A549 (cell line): ENCODE results near the gene GTF2IRD1. TPM values are rescaled to one million over a fixed set of nuclear protein-coding genes. Genes with fewer than 3 reads are reported as not detected.

Source experiments
- ATAC-seq, 2 experiments: fragments of 200-7000 bp in 1 of 2; fragments of >200 bp in 1 of 2; cut with Nextera tagmentation in 1 of 2; cut with Tn5 transposase in 1 of 2; 3 replicates each; pipeline versions ENCODE4 v1.8.0 to v1.9.1; 2018 to 2020; ENCODE audit warnings: mild to moderate bottlenecking in 1 of 2, moderate library complexity in 1 of 2
- CTCF ChIA-PET: fragments of 300-600 bp; sonication (Branson Sonifier 250); formaldehyde crosslinking; extraction: SDS; loops from one replicate; lab custom pipeline; 2021; ENCODE audit warnings: antibody characterized with exemption, inconsistent platforms; lab: Yijun Ruan, JAX
- POLR2A ChIA-PET: fragments of 350-600 bp; formaldehyde crosslinking; extraction: SDS; loops from one replicate; lab custom pipeline; 2021; ENCODE audit warnings: antibody characterized with exemption, inconsistent platforms; lab: Yijun Ruan, JAX
- DNase-seq, 2 experiments: peaks; one replicate each; pipeline versions ENCODE4 v3.0.0 to v3.0.0-alpha.2; 2011 to 2016; ENCODE audit warnings: low read depth in 1 of 2, low spot score in 1 of 2
- FAIRE-seq: peaks from 2 replicates; lab custom pipeline; 2011; peaks lifted over from hg19 to GRCh38; lab: Jason Lieb, UNC
- H3K27ac ChIP-seq, 2 experiments: fragments of >200 bp; sonication (Bioruptor Twin); formaldehyde crosslinking; 3 replicates each; pipeline ENCODE4 v1.5.1; 2016 to 2017
- H3K4me1 ChIP-seq: fragments of >200 bp; sonication (Bioruptor Twin); formaldehyde crosslinking; 3 replicates; pipeline ENCODE4 v1.6.1; 2016
- H3K4me2 ChIP-seq: fragments of >200 bp; sonication (Bioruptor Twin); formaldehyde crosslinking; 3 replicates; pipeline ENCODE4 v1.6.1; 2016
- H3K4me3 ChIP-seq: fragments of >200 bp; sonication (Bioruptor Twin); formaldehyde crosslinking; 3 replicates; pipeline ENCODE4 v1.5.1; 2016
- H3K9me3 ChIP-seq: fragments of >200 bp; sonication (Bioruptor Twin); formaldehyde crosslinking; 3 replicates; pipeline ENCODE4 v1.6.1; 2016
- BHLHE40 ChIP-seq: IDR thresholded peaks from 2 replicates; pipeline ENCODE4 v1.6.1; 2012; ENCODE audit warnings: low read depth, low read length, inconsistent platforms
- CBX2 ChIP-seq: fragments of 200-600 bp; sonication (generic); IDR thresholded peaks from 2 replicates; pipeline ENCODE4 v1.6.1; 2016; ENCODE audit warnings: low read depth, mild to moderate bottlenecking, borderline replicate concordance
- CBX8 ChIP-seq: fragments of 200-600 bp; sonication (generic); IDR thresholded peaks from 2 replicates; pipeline ENCODE4 v1.6.1; 2016
- CHD2 ChIP-seq: fragments of 150-350 bp; IDR thresholded peaks from 2 replicates; pipeline ENCODE4 v1.6.1; 2014; ENCODE audit warnings: low read length; ENCODE audit not compliant: partially characterized antibody
- EP300 ChIP-seq, 2 experiments: fragments of >200 bp; sonication (Bioruptor Twin); formaldehyde crosslinking; IDR thresholded peaks; 2 replicates in 1 of 2; 3 replicates in 1 of 2; pipeline ENCODE4 v1.6.1; 2016 to 2017
- ESRRA ChIP-seq: fragments of 150-350 bp; IDR thresholded peaks from 2 replicates; pipeline ENCODE4 v1.6.1; 2014; ENCODE audit warnings: mild to moderate bottlenecking, low read length, borderline replicate concordance
- FOSB ChIP-seq: fragments of 250-450 bp; sonication (Bioruptor Pico); IDR thresholded peaks from 2 replicates; pipeline ENCODE4 v1.5.0; 2020; ENCODE audit warnings: mild to moderate bottlenecking, moderate library complexity
- FOXS1 ChIP-seq: fragments of 250-450 bp; sonication (Bioruptor Pico); IDR thresholded peaks from 2 replicates; pipeline ENCODE4 v1.5.0; 2020; ENCODE audit warnings: mild to moderate bottlenecking, moderate library complexity
- HDAC2 ChIP-seq: fragments of 200-600 bp; sonication (generic); IDR thresholded peaks from 2 replicates; pipeline ENCODE4 v1.6.1; 2016
- HEYL ChIP-seq: fragments of 250-450 bp; sonication (Bioruptor Pico); IDR thresholded peaks from 2 replicates; pipeline ENCODE4 v1.8.0; 2021; ENCODE audit warnings: mild to moderate bottlenecking, moderate library complexity
- HOXB13 ChIP-seq: fragments of 250-450 bp; sonication (Bioruptor Pico); IDR thresholded peaks from 2 replicates; pipeline ENCODE4 v1.5.0; 2020; ENCODE audit warnings: low read depth, mild to moderate bottlenecking, moderate library complexity
- HOXB5 ChIP-seq: fragments of 250-450 bp; sonication (Bioruptor Pico); IDR thresholded peaks from 2 replicates; pipeline ENCODE4 v1.5.0; 2020; ENCODE audit warnings: mild to moderate bottlenecking, moderate library complexity
- JUN ChIP-seq, 2 experiments: fragments of >200 bp; sonication (Bioruptor Twin); formaldehyde crosslinking; IDR thresholded peaks; 2 replicates in 1 of 2; 3 replicates in 1 of 2; pipeline ENCODE4 v1.6.1; 2016 to 2017
- KDM1A ChIP-seq: fragments of 200-600 bp; sonication (generic); IDR thresholded peaks from 2 replicates; pipeline ENCODE4 v1.6.1; 2016; ENCODE audit warnings: low read depth, mild to moderate bottlenecking
- MAFK ChIP-seq: fragments of 450-650 bp; IDR thresholded peaks from 2 replicates; pipeline ENCODE4 v1.6.1; 2014; ENCODE audit not compliant: partially characterized antibody
- NFE2L2 ChIP-seq: fragments of 150-350 bp; conservative IDR thresholded peaks from 2 replicates; pipeline ENCODE4 v1.6.1; 2014; ENCODE audit warnings: low read length
- NR3C1 ChIP-seq: fragments of >200 bp; sonication (Bioruptor Twin); formaldehyde crosslinking; IDR thresholded peaks from 3 replicates; pipeline ENCODE4 v1.6.1; 2017
- PHF8 ChIP-seq: fragments of 200-600 bp; sonication (generic); IDR thresholded peaks from 2 replicates; pipeline ENCODE4 v1.6.1; 2016; ENCODE audit warnings: low read depth, mild to moderate bottlenecking, antibody characterized with exemption, moderate library complexity, borderline replicate concordance
- RARB ChIP-seq: fragments of 250-450 bp; sonication (Bioruptor Pico); IDR thresholded peaks from 2 replicates; pipeline ENCODE4 v1.8.0; 2021; ENCODE audit warnings: mild to moderate bottlenecking, moderate library complexity
- RCOR1 ChIP-seq: fragments of 150-350 bp; IDR thresholded peaks from 2 replicates; pipeline ENCODE4 v1.6.1; 2014; ENCODE audit warnings: antibody characterized with exemption, low read length, low read depth
- SMC3 ChIP-seq: fragments of >200 bp; sonication (Bioruptor Twin); formaldehyde crosslinking; IDR thresholded peaks from 3 replicates; pipeline ENCODE4 v1.6.1; 2018; ENCODE audit warnings: inconsistent platforms
- TFCP2L1 ChIP-seq: fragments of 250-450 bp; sonication (Bioruptor Pico); IDR thresholded peaks from 2 replicates; pipeline ENCODE4 v1.5.0; 2021; ENCODE audit warnings: mild to moderate bottlenecking
- TP53 ChIP-seq: fragments of 250-450 bp; sonication (Bioruptor Pico); IDR thresholded peaks from 2 replicates; pipeline ENCODE4 v1.5.0; 2021; ENCODE audit warnings: mild to moderate bottlenecking, moderate library complexity
- WGBS: methylation state at CpG from one replicate; pipeline ENCODE4 v1.1.6; 2017; ENCODE audit errors: missing lambda C conversion rate; 5-methylcytosine and 5-hydroxymethylcytosine counted together
- polyA plus RNA-seq, 4 experiments: library from polyadenylated mRNA; depleted of rRNA in 3 of 4; stranded (reverse); fragments of >200 nt; fragmentation: RNase III in 1 of 4; extraction: RNeasy Plus Mini Kit Qiagen cat#74134 plus additional on column Dnase treatment in 1 of 4; gene quantifications; 2 replicates in 3 of 4; 3 replicates in 1 of 4; pipeline ENCODE4 v1.2.3, GENCODE V29; 2011 to 2017
- TF ChIP-seq, protein P1 (sequence below): fragments of 450-650 bp; IDR thresholded peaks from 2 replicates; pipeline ENCODE4 v1.6.1; 2014; ENCODE audit warnings: antibody characterized with exemption
- TF ChIP-seq, protein P2 (sequence below): fragments of >200 bp; sonication (Bioruptor Twin); formaldehyde crosslinking; IDR thresholded peaks from 3 replicates; pipeline ENCODE4 v1.5.1; 2016
- TF ChIP-seq, protein P3 (sequence below): IDR thresholded peaks from 2 replicates; pipeline ENCODE4 v1.6.1; 2012
- TF ChIP-seq, protein P4 (sequence below): fragments of >200 bp; sonication (Bioruptor Twin); formaldehyde crosslinking; IDR thresholded peaks from 3 replicates; pipeline ENCODE4 v1.6.1; 2016
- TF ChIP-seq, protein P5 (sequence below): fragments of 250-450 bp; sonication (Bioruptor Pico); IDR thresholded peaks from 2 replicates; pipeline ENCODE4 v1.5.0; 2020; ENCODE audit warnings: low read depth, mild to moderate bottlenecking, moderate library complexity
- TF ChIP-seq, protein P6 (sequence below): fragments of 250-450 bp; sonication (Bioruptor Pico); IDR thresholded peaks from 2 replicates; pipeline ENCODE4 v1.5.0; 2021; ENCODE audit warnings: mild to moderate bottlenecking, moderate library complexity, borderline replicate concordance

The GTF2IRD1 gene
- polyA plus RNA-seq, 2 of the 4 experiments (the other 2 are of a cell fraction) = 19.9 to 20.5 TPM

DNA sequence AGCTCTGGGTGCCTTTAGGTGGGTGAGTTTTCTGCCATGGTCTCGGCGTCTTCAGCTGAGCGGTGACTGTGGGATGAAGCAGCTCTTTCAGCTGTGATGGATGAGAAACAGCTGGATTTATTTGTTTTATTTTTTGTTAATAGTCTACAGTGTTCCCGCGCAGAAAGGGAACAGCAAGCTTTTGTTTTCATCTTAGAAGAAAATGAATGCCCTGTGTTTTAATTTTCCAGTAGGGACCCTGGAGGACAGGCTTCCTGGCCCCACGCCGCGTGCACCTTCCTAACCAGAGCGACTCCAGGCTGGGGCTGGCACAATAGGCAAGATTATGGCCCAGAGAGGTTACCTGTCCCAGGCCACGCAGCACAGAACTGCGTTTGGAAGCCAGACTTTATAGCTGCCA is 57.6 kb downstream of the GTF2IRD1 start:
- no peak overlapping the region for H3K27ac ChIP-seq
- CTCF ChIA-PET = interaction anchor here (1.1 to 1.3 kb wide), 2 partner anchors 18 to 54 kb away, joined by 3 read pairs; no protein-coding TSS in a partner anchor
- no peak overlapping the region for H3K4me3 ChIP-seq
- WGBS = 93% methylated on average over 11 of the region's 11 CpGs
- FAIRE-seq = no peak
- H3K4me2 ChIP-seq = no peak overlapping the region
- DNase-seq = no peak
- POLR2A ChIA-PET = no interaction called here
- TF ChIP-seq PHF8 = no peak
- no peak for TF ChIP-seq ESRRA
- TF ChIP-seq HOXB13 = no peak
- no peak for TF ChIP-seq CBX2
- TF ChIP-seq FOSB = no peak
- TF ChIP-seq SMC3 = no peak
- TF ChIP-seq KDM1A = no peak
- TF ChIP-seq, protein P1, sequence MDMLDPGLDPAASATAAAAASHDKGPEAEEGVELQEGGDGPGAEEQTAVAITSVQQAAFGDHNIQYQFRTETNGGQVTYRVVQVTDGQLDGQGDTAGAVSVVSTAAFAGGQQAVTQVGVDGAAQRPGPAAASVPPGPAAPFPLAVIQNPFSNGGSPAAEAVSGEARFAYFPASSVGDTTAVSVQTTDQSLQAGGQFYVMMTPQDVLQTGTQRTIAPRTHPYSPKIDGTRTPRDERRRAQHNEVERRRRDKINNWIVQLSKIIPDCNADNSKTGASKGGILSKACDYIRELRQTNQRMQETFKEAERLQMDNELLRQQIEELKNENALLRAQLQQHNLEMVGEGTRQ = no peak
- no peak for TF ChIP-seq RCOR1
- TF ChIP-seq BHLHE40 = no peak
- TF ChIP-seq EP300 (IDR thresholded peaks at IDR 0.05) = no peak
- TF ChIP-seq JUN (IDR thresholded peaks at IDR 0.05) = no peak
- TF ChIP-seq, protein P2, sequence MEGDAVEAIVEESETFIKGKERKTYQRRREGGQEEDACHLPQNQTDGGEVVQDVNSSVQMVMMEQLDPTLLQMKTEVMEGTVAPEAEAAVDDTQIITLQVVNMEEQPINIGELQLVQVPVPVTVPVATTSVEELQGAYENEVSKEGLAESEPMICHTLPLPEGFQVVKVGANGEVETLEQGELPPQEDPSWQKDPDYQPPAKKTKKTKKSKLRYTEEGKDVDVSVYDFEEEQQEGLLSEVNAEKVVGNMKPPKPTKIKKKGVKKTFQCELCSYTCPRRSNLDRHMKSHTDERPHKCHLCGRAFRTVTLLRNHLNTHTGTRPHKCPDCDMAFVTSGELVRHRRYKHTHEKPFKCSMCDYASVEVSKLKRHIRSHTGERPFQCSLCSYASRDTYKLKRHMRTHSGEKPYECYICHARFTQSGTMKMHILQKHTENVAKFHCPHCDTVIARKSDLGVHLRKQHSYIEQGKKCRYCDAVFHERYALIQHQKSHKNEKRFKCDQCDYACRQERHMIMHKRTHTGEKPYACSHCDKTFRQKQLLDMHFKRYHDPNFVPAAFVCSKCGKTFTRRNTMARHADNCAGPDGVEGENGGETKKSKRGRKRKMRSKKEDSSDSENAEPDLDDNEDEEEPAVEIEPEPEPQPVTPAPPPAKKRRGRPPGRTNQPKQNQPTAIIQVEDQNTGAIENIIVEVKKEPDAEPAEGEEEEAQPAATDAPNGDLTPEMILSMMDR = no peak
- TF ChIP-seq, protein P3, sequence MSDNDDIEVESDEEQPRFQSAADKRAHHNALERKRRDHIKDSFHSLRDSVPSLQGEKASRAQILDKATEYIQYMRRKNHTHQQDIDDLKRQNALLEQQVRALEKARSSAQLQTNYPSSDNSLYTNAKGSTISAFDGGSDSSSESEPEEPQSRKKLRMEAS = no peak
- TF ChIP-seq CBX8 = no peak
- no peak for ATAC-seq
- H3K9me3 ChIP-seq = no peaks in the 10 kb centered on the region
- H3K4me1 ChIP-seq = no peaks in the 10 kb centered on the region

DNA sequence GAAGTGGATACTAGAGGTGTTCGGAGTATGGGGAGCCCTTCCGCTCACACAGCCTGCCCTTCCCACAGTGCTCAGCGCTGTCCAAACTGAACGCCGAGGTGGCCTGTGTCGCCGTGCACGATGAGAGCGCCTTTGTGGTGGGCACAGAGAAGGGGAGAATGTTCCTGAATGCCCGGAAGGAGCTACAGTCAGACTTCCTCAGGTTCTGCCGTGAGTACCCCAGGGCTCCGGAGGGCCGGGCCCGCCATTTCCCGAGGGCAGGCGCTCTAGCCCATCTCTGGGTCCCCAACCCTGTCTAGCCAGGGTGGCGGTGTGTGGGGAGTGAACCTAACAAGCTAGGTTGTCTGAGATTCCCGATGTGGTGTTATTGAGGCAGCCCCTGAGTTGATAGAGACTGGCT is 59.1 kb downstream of the GTF2IRD1 start:
- FAIRE-seq (no peak), DNase-seq (no peak), ATAC-seq (no peak)
- TF ChIP-seq RARB (CRISPR knock-in tag) = no peak
- no peak for TF ChIP-seq TFCP2L1 (CRISPR knock-in tag)
- no peak for TF ChIP-seq NR3C1
- no peak for TF ChIP-seq CBX8
- no peak for TF ChIP-seq MAFK
- TF ChIP-seq HEYL = no peak
- TF ChIP-seq HDAC2 = no peak
- H3K9me3 ChIP-seq = no peaks in the 10 kb centered on the region
- H3K4me1 ChIP-seq = no peaks in the 10 kb centered on the region
- H3K27ac ChIP-seq = no peak overlapping the region
- 97% methylated on average over 16 of the region's 18 CpGs for WGBS
- H3K4me2 ChIP-seq = no peak overlapping the region
- H3K4me3 ChIP-seq = no peak overlapping the region
- CTCF ChIA-PET = interaction anchor here (1.2 kb wide), 1 partner anchor 12 kb away, joined by 3 read pairs; no protein-coding TSS in a partner anchor
- POLR2A ChIA-PET = no interaction called here

DNA sequence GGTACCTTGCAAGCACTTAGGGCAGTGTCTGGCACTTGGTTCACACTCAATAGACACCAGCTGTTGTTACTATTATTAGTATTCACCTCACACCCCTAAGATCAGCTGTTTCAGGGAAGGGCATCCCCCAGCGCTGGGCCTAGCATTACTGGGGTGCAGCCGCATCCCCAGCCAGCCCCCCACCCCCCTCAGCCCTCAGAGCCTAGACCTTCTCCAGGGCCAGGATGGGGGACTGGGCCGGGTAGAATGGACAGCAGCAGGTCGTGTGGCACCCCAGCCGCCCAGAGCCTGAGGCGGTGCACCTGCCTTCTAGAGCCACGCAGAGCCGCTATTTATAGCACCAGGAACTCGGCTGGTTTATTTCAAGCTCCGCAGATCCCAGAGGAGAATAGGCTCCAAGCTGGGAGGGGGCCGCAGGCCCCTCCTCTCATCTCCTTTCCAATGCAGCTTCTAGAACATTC is 60.5 kb downstream of the GTF2IRD1 start:
- ATAC-seq = no peak

More for the DNA sequence above, 60.5 kb downstream of the GTF2IRD1 start:
- TF ChIP-seq, protein P4, sequence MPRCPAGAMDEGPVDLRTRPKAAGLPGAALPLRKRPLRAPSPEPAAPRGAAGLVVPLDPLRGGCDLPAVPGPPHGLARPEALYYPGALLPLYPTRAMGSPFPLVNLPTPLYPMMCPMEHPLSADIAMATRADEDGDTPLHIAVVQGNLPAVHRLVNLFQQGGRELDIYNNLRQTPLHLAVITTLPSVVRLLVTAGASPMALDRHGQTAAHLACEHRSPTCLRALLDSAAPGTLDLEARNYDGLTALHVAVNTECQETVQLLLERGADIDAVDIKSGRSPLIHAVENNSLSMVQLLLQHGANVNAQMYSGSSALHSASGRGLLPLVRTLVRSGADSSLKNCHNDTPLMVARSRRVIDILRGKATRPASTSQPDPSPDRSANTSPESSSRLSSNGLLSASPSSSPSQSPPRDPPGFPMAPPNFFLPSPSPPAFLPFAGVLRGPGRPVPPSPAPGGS = no peak
- TF ChIP-seq HDAC2 (no peak), TP53 (no peak), BHLHE40 (no peak), HOXB5 (no peak), CHD2 (no peak), NFE2L2 (no peak), KDM1A (no peak), SMC3 (no peak), FOXS1 (CRISPR knock-in tag) (no peak)
- TF ChIP-seq, protein P5, sequence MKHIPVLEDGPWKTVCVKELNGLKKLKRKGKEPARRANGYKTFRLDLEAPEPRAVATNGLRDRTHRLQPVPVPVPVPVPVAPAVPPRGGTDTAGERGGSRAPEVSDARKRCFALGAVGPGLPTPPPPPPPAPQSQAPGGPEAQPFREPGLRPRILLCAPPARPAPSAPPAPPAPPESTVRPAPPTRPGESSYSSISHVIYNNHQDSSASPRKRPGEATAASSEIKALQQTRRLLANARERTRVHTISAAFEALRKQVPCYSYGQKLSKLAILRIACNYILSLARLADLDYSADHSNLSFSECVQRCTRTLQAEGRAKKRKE = no peak
- TF ChIP-seq, protein P6, sequence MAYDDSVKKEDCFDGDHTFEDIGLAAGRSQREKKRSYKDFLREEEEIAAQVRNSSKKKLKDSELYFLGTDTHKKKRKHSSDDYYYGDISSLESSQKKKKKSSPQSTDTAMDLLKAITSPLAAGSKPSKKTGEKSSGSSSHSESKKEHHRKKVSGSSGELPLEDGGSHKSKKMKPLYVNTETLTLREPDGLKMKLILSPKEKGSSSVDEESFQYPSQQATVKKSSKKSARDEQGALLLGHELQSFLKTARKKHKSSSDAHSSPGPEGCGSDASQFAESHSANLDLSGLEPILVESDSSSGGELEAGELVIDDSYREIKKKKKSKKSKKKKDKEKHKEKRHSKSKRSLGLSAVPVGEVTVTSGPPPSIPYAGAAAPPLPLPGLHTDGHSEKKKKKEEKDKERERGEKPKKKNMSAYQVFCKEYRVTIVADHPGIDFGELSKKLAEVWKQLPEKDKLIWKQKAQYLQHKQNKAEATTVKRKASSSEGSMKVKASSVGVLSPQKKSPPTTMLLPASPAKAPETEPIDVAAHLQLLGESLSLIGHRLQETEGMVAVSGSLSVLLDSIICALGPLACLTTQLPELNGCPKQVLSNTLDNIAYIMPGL (CRISPR knock-in tag) = no peak
- TF ChIP-seq, all 56 proteins: peak for 0
- POLR2A ChIA-PET = interaction anchor here (1.1 kb wide), 1 partner anchor 16 kb away, joined by 3 read pairs; no protein-coding TSS in a partner anchor
- no peaks in the 10 kb centered on the region for H3K9me3 ChIP-seq
- no peak overlapping the region for H3K27ac ChIP-seq
- H3K4me3 ChIP-seq = no peak overlapping the region
- CTCF ChIA-PET = no interaction called here
- FAIRE-seq (no peak), DNase-seq (no peak)
- H3K4me1 ChIP-seq = no peaks in the 10 kb centered on the region
- H3K4me2 ChIP-seq = no peak overlapping the region
- WGBS = 83% methylated on average over 6 of the region's 11 CpGs
